CD4-positive, alpha-beta T cell treated with Interleukin-4 for 4 hours (primary cell): ENCODE data around the gene STARD3NL.
"Not testable (repeated sequence)": the region's sequence is repeated elsewhere in the genome, so short reads cannot be mapped to it uniquely, and the experiment has no call there.

Source experiments
- DNase-seq: peaks from one replicate; pipeline ENCODE4 v3.0.0-alpha.2; 2020

The STARD3NL gene

DNA sequence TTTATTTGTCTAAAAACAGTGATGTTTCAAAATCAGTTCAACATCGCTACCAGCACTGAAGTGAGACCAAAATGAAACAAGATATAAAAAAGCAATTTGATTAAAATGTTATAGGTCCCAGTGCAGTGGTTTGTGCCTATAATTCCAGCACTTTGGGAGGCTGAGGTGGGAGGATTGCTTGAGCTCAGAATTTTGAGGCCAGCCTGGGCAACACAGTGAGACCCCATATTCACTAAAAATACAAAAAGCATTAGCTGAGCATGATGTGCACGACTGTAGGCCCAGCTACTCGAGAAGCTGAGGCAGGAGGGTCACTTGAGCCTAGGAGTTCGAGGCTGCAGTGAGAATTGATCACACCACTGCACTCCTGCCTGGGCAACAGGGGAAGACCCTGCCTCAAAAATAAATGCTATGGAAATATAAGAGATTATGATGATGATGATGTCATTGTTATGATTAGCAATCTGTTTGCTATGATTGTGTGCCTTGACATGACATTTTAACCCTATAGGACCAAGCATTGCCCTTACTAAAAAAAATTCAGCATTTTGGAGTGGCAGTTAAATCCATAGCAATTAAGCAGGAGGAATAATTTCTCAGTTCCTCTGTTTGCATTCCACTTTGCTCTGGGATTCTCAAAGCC, 91.8 kb downstream of the STARD3NL start:
- not testable (repeated sequence) for DNase-seq

DNA sequence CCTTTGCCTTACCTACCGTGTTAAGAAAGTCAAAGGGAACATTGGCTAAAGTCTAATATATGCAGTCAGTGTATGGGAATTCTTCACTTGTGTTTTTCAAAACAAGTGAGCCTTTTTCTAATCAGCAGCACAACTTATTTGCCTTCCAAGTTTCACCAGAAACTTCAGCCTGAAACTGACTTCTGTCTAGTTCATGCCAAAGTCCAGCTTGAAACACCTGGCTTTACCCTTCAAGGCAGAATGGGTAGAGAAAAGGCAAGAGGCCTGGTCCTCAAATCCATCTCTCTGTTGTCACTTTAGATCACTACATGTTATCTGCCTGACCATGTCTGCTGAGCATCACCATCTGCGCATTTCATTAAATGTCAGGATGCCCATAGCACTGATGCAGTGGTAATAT, 92.4 kb downstream of the STARD3NL start:
- DNase-seq, result not testable (repeated sequence)

DNA sequence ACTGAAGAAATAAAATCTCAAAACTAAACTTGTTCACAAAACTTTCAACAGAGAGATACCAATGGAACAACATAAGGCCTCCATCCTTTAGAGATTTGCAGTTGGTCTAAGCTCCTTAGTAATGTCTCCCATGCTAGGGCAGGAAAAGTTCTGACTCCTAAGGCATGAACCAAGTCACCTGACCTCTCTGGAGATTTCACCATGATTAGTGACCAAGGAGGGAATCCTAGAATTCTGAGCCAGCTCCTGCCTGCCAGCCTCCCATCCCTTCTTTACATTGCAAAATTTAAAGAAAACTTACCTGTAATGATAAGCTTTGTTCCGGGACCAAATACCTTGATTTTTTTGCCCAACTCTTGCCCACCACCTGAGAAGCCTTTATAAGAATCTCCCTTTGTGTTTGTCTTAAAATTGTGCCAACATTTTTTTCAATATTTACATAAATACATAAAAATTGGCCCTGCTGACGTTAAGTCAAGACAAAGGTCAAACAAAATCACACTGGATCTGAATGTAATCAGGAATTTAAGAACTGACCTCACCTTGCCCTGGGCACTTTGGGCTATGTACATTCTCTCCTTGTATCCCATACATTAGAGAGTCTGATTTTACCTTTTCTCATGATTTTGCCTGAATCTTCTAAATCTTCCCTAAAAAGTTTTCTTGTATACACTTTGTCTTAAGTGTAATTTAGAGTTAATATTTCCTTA, 95.4 kb downstream of the STARD3NL start, which contains the start of gene TARP:
Gene TARP (minus strand): TSS at position 351 of the 710 bp plus-strand sequence.
- no peak for DNase-seq

DNA sequence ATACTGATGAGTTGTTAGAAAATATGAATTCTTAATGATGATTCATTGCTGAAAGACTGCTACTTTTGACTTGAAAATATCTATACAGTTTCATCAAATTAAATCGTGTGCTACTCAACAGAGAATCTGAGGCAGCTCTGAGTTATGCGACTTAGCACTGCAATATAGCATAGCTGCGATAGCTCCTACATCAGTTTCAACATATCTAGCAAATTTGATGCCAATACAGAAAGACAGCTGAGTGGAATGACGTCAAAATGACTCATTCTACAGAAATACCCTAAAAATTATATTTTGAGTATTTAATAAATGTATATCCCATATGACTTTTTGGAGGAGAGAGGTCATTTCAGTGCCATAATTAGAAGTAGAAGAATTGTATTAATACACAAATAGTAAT, 96.4 kb downstream of the STARD3NL start:
- DNase-seq, result no peak

DNA sequence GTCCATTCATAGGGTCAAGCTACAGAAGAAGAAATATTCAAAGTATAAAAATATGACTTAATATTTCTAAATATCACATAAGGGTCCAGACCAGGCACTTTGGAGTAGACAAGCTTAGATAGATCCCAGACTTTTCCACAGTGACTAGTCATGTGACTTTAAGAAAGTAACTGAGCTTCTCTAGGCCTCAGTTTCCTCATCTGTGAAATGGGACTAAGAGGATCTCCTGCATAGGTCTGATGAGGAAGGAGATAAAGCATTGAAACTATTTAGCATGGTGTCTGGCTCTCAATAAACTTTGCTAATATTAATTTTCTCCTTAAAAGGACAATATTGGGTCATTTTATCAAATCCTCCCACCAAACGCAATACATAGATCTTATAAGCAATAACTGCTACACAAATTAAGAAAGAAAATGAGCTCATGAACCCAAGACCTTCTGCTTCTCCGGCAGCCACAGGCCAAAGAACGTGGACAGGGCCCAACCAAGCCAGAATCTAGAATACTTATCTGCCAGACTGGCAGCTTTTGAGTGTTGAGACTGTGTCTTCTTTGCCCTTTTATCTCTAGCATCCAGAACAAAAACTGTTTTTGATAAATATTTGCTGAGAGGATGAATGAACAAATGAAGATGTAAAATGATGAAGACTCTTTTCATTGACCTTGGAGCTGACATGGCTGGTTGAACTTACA, 97.0 kb downstream of the STARD3NL start:
- DNase-seq, result no peak

DNA sequence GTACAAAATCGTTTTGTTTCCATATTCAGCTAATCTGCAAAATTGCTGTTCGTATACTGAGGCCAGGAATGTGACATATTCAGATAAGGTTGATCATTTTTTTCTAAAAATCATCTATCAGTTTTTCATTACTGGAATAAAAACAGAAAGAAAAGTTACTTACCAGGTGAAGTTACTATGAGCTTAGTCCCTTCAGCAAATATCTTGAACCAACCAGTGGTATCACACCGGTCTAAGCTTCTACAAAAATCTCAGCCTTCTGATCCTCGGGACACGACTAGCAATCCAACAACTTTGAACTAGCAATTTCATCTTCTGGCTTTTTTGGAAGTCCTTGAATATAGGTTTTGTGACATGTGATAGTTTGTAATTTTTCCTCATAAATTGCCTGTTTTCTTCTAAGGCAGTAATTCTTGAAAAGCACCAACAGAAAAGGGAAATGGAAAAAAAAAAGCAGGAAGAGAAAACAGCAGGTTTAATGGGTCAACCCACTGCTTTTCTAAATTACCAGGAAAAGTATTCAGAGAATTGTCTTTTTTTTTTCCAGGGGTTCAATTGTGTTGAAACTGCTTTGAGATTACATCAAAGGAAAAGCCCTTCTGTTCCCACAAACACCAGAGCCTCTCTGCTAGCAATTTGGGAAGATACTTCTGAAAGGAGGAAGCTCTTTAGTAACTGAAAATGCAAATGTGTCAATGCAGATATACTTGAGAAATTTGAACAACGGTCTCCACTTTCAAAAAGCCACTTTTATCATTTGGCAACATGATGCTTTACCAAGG, 98.2 kb downstream of the STARD3NL start:
- DNase-seq, result no peak

DNA sequence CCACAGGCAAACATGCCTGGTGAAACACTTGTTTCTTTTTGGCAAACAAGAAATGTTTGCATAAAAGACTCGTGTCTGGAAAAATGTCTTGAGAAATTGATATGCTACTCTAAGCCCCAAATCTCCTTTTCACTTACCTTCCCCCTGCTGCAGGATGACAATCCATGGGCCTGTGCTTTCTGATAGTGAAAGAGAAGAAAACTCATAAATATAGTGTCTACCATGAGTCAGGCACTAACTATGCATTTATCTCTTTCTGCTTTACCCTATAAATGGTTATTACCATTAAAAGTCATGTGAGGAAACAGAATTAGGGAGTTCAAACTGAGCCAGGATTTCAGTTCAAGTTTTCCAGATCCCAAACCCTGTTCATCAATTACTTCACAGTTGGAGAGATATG, 102.0 kb downstream of the STARD3NL start:
- DNase-seq, result no peak
